ENCODE results near the gene KIF5C.

The KIF5C gene

GRCh38 chr2:149064856-149065630 lies 190.0 kb downstream of the KIF5C start:
- in situ Hi-C loops (cut with HindIII; ENCODE audit: low sequenced_read_pairs) = no loop called here

- in situ Hi-C loops (cut with HindIII; ENCODE audit: low sequenced_read_pairs) = no loop called here
Observed at GRCh38 chr2:149068225-149068995, 193.4 kb downstream of the KIF5C start.

GRCh38 chr2:149068996-149069888 lies 194.2 kb downstream of the KIF5C start:
- in situ Hi-C loops (cut with HindIII; ENCODE audit: low sequenced_read_pairs) = no loop called here

- in situ Hi-C loops (cut with HindIII; ENCODE audit: low sequenced_read_pairs) = no loop called here
Observed at GRCh38 chr2:149070681-149071320, 195.8 kb downstream of the KIF5C start.

GRCh38 chr2:149075105-149075504 lies 200.1 kb downstream of the KIF5C start:
- in situ Hi-C loops (cut with HindIII; ENCODE audit: low sequenced_read_pairs) = no loop called here

GRCh38 chr2:149075853-149076252 lies 200.8 kb downstream of the KIF5C start:
- in situ Hi-C loops (cut with HindIII; ENCODE audit: low sequenced_read_pairs) = no loop called here
